H1 (cell line): Measurements from ENCODE around the gene HSPBP1. TPM values are rescaled to one million over a fixed set of nuclear protein-coding genes. Genes with fewer than 3 reads are reported as not detected.

ENCODE experiments used
- CTCF ChIA-PET: fragments of 300-600 bp; sonication (Branson Sonifier 250); formaldehyde crosslinking; loops from one replicate; lab custom pipeline; 2021; ENCODE audit not compliant: partially characterized antibody; lab: Charles Lee
- POLR2A ChIA-PET: fragments of 300-600 bp; sonication (Branson Sonifier 250); formaldehyde crosslinking; loops from one replicate; lab custom pipeline; 2021; ENCODE audit warnings: inconsistent platforms; ENCODE audit not compliant: partially characterized antibody; lab: Charles Lee
- DNase-seq, 2 experiments: peaks; one replicate each; pipeline versions ENCODE4 v3.0.0 to v3.0.0-alpha.2; 2010 to 2022; ENCODE audit warnings: low spot score in 2 of 2, low read depth in 1 of 2, mixed read lengths in 1 of 2
- FAIRE-seq: peaks from 2 replicates; lab custom pipeline; 2011; peaks lifted over from hg19 to GRCh38; lab: Jason Lieb, UNC
- H2AFZ ChIP-seq: 2 replicates; pipeline ENCODE4 v1.8.1; 2012; ENCODE audit warnings: low read length, inconsistent platforms
- H2AK5ac ChIP-seq: 2 replicates; pipeline ENCODE4 v1.6.1; 2013; ENCODE audit warnings: low read depth, low read length
- H2BK120ac ChIP-seq: replicated peaks from 2 replicates; pipeline ENCODE3; 2013; ENCODE audit warnings: low read depth, low read length, inconsistent platforms
- H2BK12ac ChIP-seq: 2 replicates; pipeline ENCODE4 v1.6.1; 2013; ENCODE audit warnings: low read depth, low read length
- H2BK15ac ChIP-seq: 2 replicates; pipeline ENCODE4 v1.6.1; 2013; ENCODE audit warnings: low read length
- H2BK20ac ChIP-seq: 2 replicates; pipeline ENCODE4 v1.6.1; 2013; ENCODE audit warnings: low read length
- H2BK5ac ChIP-seq: 2 replicates; pipeline ENCODE4 v1.6.1; 2013; ENCODE audit warnings: low read depth, low read length
- H3K14ac ChIP-seq: 2 replicates; pipeline ENCODE4 v1.6.1; 2013; ENCODE audit warnings: inconsistent platforms; ENCODE audit not compliant: insufficient read length
- H3K18ac ChIP-seq: 2 replicates; pipeline ENCODE4 v1.6.1; 2013; ENCODE audit warnings: low read length; ENCODE audit errors: extremely low read depth
- H3K23ac ChIP-seq: 2 replicates; pipeline ENCODE4 v1.6.1; 2013; ENCODE audit warnings: inconsistent platforms; ENCODE audit not compliant: insufficient read length
- H3K23me2 ChIP-seq: 2 replicates; pipeline ENCODE4 v1.6.1; 2013; ENCODE audit warnings: low read depth, low read length
- H3K27ac ChIP-seq: 2 replicates; pipeline ENCODE4 v1.6.1; 2011; ENCODE audit warnings: low read depth, low read length, inconsistent platforms
- H3K27me3 ChIP-seq, 4 experiments: replicated peaks in 1 of 4; 1 replicate in 1 of 4; 2 replicates in 3 of 4; pipeline versions ENCODE4 v1.6.1 to v1.8.1; 2011 to 2013; ENCODE audit warnings: low read length in 3 of 4, mild to moderate bottlenecking in 3 of 4, inconsistent platforms in 2 of 4, mixed read lengths in 2 of 4, moderate library complexity in 1 of 4; ENCODE audit not compliant: control insufficient read depth in 3 of 4, insufficient read depth in 3 of 4; ENCODE audit errors: extremely low read depth in 1 of 4
- H3K36me3 ChIP-seq, 4 experiments: 2 replicates each; pipeline versions ENCODE4 v1.6.1 to v1.8.1; 2011 to 2013; ENCODE audit warnings: mild to moderate bottlenecking in 4 of 4, low read length in 3 of 4, moderate library complexity in 2 of 4, control low read depth in 1 of 4, inconsistent platforms in 1 of 4; ENCODE audit not compliant: insufficient read depth in 4 of 4, control insufficient read depth in 2 of 4
- H3K4ac ChIP-seq: replicated peaks from 2 replicates; pipeline ENCODE3; 2013; ENCODE audit warnings: low read length, low read depth, mixed read lengths, inconsistent platforms; ENCODE audit not compliant: insufficient read length
- H3K4me1 ChIP-seq, 4 experiments: replicated peaks in 1 of 4; 1 replicate in 1 of 4; 2 replicates in 3 of 4; pipeline versions ENCODE4 v1.6.1 to v1.8.1; 2011 to 2013; ENCODE audit warnings: low read length in 3 of 4, inconsistent platforms in 2 of 4, mixed read lengths in 1 of 4; ENCODE audit not compliant: insufficient read depth in 4 of 4, control insufficient read depth in 3 of 4
- H3K4me2 ChIP-seq, 2 experiments: 2 replicates each; pipeline versions ENCODE4 v1.6.1 to v1.8.1; 2011 to 2013; ENCODE audit warnings: low read depth in 2 of 2, low read length in 2 of 2, control low read depth in 1 of 2, inconsistent platforms in 1 of 2, mild to moderate bottlenecking in 1 of 2; ENCODE audit not compliant: insufficient read depth in 1 of 2
- H3K4me3 ChIP-seq, 4 experiments: fragments of 200-600, 300-600 bp in 1 of 4; sonication (generic), shearing (Covaris generic), sonication (Bioruptor Twin) in 1 of 4; 2 replicates each; pipeline versions ENCODE4 v1.5.1 to v1.8.1; 2011 to 2016; ENCODE audit warnings: low read length in 4 of 4, low read depth in 3 of 4, control low read depth in 2 of 4, inconsistent platforms in 2 of 4, mild to moderate bottlenecking in 2 of 4, mixed read lengths in 1 of 4, moderate library complexity in 1 of 4; ENCODE audit not compliant: insufficient read depth in 2 of 4; ENCODE audit errors: extremely low read depth in 1 of 4
- H3K56ac ChIP-seq: replicated peaks from 2 replicates; pipeline ENCODE3; 2013; ENCODE audit warnings: low read depth, mild to moderate bottlenecking, mixed read lengths, low read length, inconsistent platforms; ENCODE audit not compliant: insufficient read length
- H3K79me1 ChIP-seq: 2 replicates; pipeline ENCODE4 v1.6.1; 2013; ENCODE audit warnings: low read depth, low read length, control low read depth
- H3K79me2 ChIP-seq, 2 experiments: 2 replicates each; pipeline versions ENCODE4 v1.6.1 to v1.8.1; 2012 to 2013; ENCODE audit warnings: low read length in 2 of 2, mild to moderate bottlenecking in 2 of 2, inconsistent platforms in 1 of 2; ENCODE audit not compliant: insufficient read depth in 2 of 2, control insufficient read depth in 1 of 2
- H3K9ac ChIP-seq, 4 experiments: replicated peaks in 1 of 4; 1 replicate in 1 of 4; 2 replicates in 3 of 4; pipeline versions ENCODE4 v1.6.1 to v1.8.1; 2011 to 2013; ENCODE audit warnings: low read depth in 3 of 4, low read length in 3 of 4, control low read depth in 2 of 4, mild to moderate bottlenecking in 2 of 4, moderate library complexity in 2 of 4, inconsistent platforms in 1 of 4; ENCODE audit errors: extremely low read depth in 1 of 4
- H3K9me3 ChIP-seq, 2 experiments: 2 replicates each; pipeline versions ENCODE4 v1.6.1 to v1.8.1; 2012 to 2013; ENCODE audit warnings: mild to moderate bottlenecking in 2 of 2, moderate library complexity in 2 of 2, control low read depth in 1 of 2, inconsistent platforms in 1 of 2, low read depth in 1 of 2, low read length in 1 of 2, mixed read lengths in 1 of 2; ENCODE audit not compliant: insufficient read depth in 2 of 2
- H4K20me1 ChIP-seq, 2 experiments: replicated peaks in 1 of 2; 2 replicates each; pipeline versions ENCODE3 to v1.8.1; 2011 to 2013; ENCODE audit warnings: inconsistent platforms in 2 of 2, low read length in 2 of 2, mild to moderate bottlenecking in 1 of 2; ENCODE audit not compliant: insufficient read depth in 2 of 2, control insufficient read depth in 1 of 2
- H4K5ac ChIP-seq: 2 replicates; pipeline ENCODE4 v1.6.1; 2013; ENCODE audit warnings: low read length, low read depth, mixed read lengths, inconsistent platforms; ENCODE audit not compliant: insufficient read length
- H4K8ac ChIP-seq: 2 replicates; pipeline ENCODE4 v1.8.0; 2013; ENCODE audit warnings: mild to moderate bottlenecking, moderate library complexity, low read length, inconsistent platforms; ENCODE audit not compliant: insufficient read depth; ENCODE audit errors: extremely low read depth
- H4K91ac ChIP-seq: replicated peaks from 2 replicates; pipeline ENCODE3; 2013; ENCODE audit warnings: low read length, mixed read lengths, inconsistent platforms; ENCODE audit not compliant: insufficient read length
- ATF3 ChIP-seq: IDR thresholded peaks from 2 replicates; pipeline ENCODE4 v1.6.1; 2011; ENCODE audit warnings: low read depth, mild to moderate bottlenecking, low read length; ENCODE audit not compliant: insufficient read depth
- CREB1 ChIP-seq: IDR thresholded peaks from 2 replicates; pipeline ENCODE4 v1.6.1; 2012; ENCODE audit warnings: inconsistent platforms
- CTBP2 ChIP-seq: IDR thresholded peaks from 2 replicates; pipeline ENCODE4 v1.7.0; 2011; ENCODE audit warnings: borderline replicate concordance, mild to moderate bottlenecking, moderate library complexity, mixed read lengths, low read length; ENCODE audit not compliant: insufficient read depth, insufficient read length
- EGR1 ChIP-seq: IDR thresholded peaks from 2 replicates; pipeline ENCODE4 v1.6.1; 2011; ENCODE audit warnings: low read depth, low read length, borderline replicate concordance
- EZH2 ChIP-seq: fragments of 200-600 bp; sonication (generic); IDR thresholded peaks from 2 replicates; pipeline ENCODE4 v1.7.1; 2012; ENCODE audit warnings: low read depth, mild to moderate bottlenecking, moderate library complexity, low read length, inconsistent platforms; ENCODE audit not compliant: severe bottlenecking
- GTF2F1 ChIP-seq: IDR thresholded peaks from 2 replicates; pipeline ENCODE4 v1.6.1; 2012; ENCODE audit warnings: low read depth, low read length, improper control_type of control experiment, borderline replicate concordance
- JUN ChIP-seq: IDR thresholded peaks from 2 replicates; pipeline ENCODE4 v1.6.1; 2011; ENCODE audit warnings: low read depth, mild to moderate bottlenecking, improper control_type of control experiment, low read length
- SUZ12 ChIP-seq: fragments of 200-600 bp; sonication (generic); IDR thresholded peaks from 2 replicates; pipeline ENCODE4 v1.6.1; 2012; ENCODE audit warnings: mild to moderate bottlenecking, inconsistent platforms, low read length, moderate library complexity, mixed read lengths
- WGBS, 2 experiments: shearing (Covaris generic) in 1 of 2; methylation state at CpG; one replicate each; pipeline versions ENCODE4 v1.1.6 to v1.1.7; 2013 to 2015; ENCODE audit warnings: low lambda C conversion rate in 2 of 2, mixed read lengths in 2 of 2, inconsistent platforms in 1 of 2, low coverage in 1 of 2, missing lambda C conversion rate in 1 of 2; ENCODE audit not compliant: insufficient replicate concordance in 2 of 2, insufficient coverage in 1 of 2, insufficient read length in 1 of 2; ENCODE audit errors: extremely low coverage in 1 of 2, missing lambda C conversion rate in 1 of 2; 5-methylcytosine and 5-hydroxymethylcytosine counted together
- polyA plus RNA-seq, 7 experiments: library from polyadenylated mRNA; depleted of rRNA in 3 of 7; stranded (reverse) in 5 of 7; unstranded in 2 of 7; fragments of >200 nt in 5 of 7; fragments of 200-250 nt in 2 of 7; gene quantifications; 1 replicate in 5 of 7; 2 replicates in 1 of 7; 4 replicates in 1 of 7; pipeline versions ENCODE4 v1.2.1 to v1.2.3, GENCODE V29; 2011 to 2013; ENCODE audit warnings: missing spikeins in 2 of 7, mixed read lengths in 2 of 7
- total RNA-seq: library from RNA; stranded (reverse); fragmentation: NEBNext Ultra II Directional; extraction: Animal tissue kit (Norgen Biotek cat#: 25700); gene quantifications from 2 replicates; pipeline ENCODE4 v1.2.1, GENCODE V29; 2021
- TF ChIP-seq, protein P1 (sequence below), 3 experiments: IDR thresholded peaks; 1 replicate in 2 of 3; 2 replicates in 1 of 3; pipeline versions ENCODE4 v1.5.1 to v1.6.1; 2011; ENCODE audit warnings: low read length in 3 of 3, mild to moderate bottlenecking in 3 of 3, inconsistent platforms in 2 of 3, low read depth in 1 of 3, moderate library complexity in 1 of 3; ENCODE audit not compliant: insufficient read depth in 1 of 3; ENCODE audit errors: control extremely low read depth in 1 of 3

HSPBP1 gene
- total and polyA plus RNA-seq, 2 of the 8 experiments (the other 6 are each of a cell fraction or from before 2014, with no cell fraction given), result 63.4 to 100 TPM

GRCh38 chr19:55303477-55303876, 23.6 kb upstream of the HSPBP1 start:
- Histone ChIP-seq H3K56ac (no peak overlapping the region), H3K4me2 (no peak overlapping the region), H2AFZ (no peak overlapping the region), H3K36me3 (peaks cover 16 to 44% (median 36%) of the 10 kb centered on the region in 4 experiments), H3K18ac (no peak overlapping the region), H2AK5ac (no peak overlapping the region), H2BK20ac (no peak overlapping the region), H3K4ac (no peak overlapping the region), H4K8ac (no peak overlapping the region), H4K5ac (no peak overlapping the region), H3K79me2 (no peaks in the 10 kb centered on the region), H4K20me1 (peaks cover 0 to 5% of the 10 kb centered on the region in 2 experiments), H2BK12ac (no peak overlapping the region), H4K91ac (no peak overlapping the region), H3K23ac (no peak overlapping the region), H3K79me1 (no peaks in the 10 kb centered on the region; the same call in 1 of the 2 replicates), H3K23me2 (peaks cover 2% of the 10 kb centered on the region; the same call in 1 of the 2 replicates), H3K14ac (no peak overlapping the region), H3K27me3 (no peaks in the 10 kb centered on the region), H2BK5ac (no peak overlapping the region), H3K4me1 (peaks cover 0 to 8% (median 3%) of the 10 kb centered on the region in 4 experiments; a peak in 3 of 7 replicates), H3K27ac (no peak overlapping the region), H3K9me3 (no peaks in the 10 kb centered on the region), H3K9ac (no peak overlapping the region), H2BK15ac (no peak overlapping the region), H3K4me3 (no peak overlapping the region), H2BK120ac (no peak overlapping the region)
- FAIRE-seq (no peak), DNase-seq (no peak)
- ChIA-PET CTCF (interaction anchor here (0.6 to 3.9 kb wide), 11 partner anchors 9 to 200 kb away, joined by 3 to 37 read pairs (median 11); partner anchors contain the start of genes GARIN5B, KMT5C, TMEM150B and TMEM238), POLR2A (interaction anchor here (0.6 to 3.8 kb wide), 7 partner anchors 8 to 88 kb away, joined by 3 to 32 read pairs (median 4); partner anchors contain the start of gene KMT5C)
- WGBS, 2 experiments, result 91% methylated on average over 11 of the region's 11 CpGs; no CpG with 5 or more reads in 1 of the 2 experiments
- TF ChIP-seq GTF2F1 (no peak), SUZ12 (no peak), CTBP2 (no peak), CREB1 (no peak), EZH2 (no peak), ATF3 (no peak), JUN (no peak), EGR1 (no peak)
- TF ChIP-seq, protein P1, sequence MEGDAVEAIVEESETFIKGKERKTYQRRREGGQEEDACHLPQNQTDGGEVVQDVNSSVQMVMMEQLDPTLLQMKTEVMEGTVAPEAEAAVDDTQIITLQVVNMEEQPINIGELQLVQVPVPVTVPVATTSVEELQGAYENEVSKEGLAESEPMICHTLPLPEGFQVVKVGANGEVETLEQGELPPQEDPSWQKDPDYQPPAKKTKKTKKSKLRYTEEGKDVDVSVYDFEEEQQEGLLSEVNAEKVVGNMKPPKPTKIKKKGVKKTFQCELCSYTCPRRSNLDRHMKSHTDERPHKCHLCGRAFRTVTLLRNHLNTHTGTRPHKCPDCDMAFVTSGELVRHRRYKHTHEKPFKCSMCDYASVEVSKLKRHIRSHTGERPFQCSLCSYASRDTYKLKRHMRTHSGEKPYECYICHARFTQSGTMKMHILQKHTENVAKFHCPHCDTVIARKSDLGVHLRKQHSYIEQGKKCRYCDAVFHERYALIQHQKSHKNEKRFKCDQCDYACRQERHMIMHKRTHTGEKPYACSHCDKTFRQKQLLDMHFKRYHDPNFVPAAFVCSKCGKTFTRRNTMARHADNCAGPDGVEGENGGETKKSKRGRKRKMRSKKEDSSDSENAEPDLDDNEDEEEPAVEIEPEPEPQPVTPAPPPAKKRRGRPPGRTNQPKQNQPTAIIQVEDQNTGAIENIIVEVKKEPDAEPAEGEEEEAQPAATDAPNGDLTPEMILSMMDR (IDR thresholded peaks at IDR 0.05; ENCODE audit: control extremely low read depth in 1 of 3, insufficient read depth in 1 of 3, low read depth in 1 of 3, low read length in 3 of 3), result no peak
